GM21737 (cell line): ENCODE measurements around the gene G0S2.

Source experiments
- ATAC-seq: cut with Tn5 transposase; IDR thresholded peaks from one replicate; pipeline ENCODE4 v1.9.1; 2021; ENCODE audit warnings: mild to moderate bottlenecking, moderate library complexity; ENCODE audit not compliant: unreplicated experiment

Gene G0S2

DNA sequence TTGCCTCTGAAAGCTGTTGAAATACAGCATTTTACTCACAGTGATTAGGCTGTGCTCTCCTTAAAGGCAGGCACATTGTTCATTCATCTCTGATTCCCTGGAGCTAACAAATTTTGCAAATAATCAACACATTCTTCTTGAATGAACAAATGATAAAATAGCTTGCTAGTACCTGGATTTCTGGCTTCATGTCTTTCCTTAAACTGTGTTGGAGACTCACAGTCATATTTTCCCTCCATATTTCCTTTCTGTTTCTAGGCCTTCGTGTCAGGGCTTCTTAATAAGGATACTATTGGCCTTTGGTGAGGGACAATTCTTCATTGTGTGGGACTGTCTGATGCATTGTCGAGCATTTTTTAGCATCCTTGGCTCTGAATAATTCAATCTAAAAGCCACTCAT, 39.1 kb downstream of the G0S2 start:
- no peak for ATAC-seq

- no peak for ATAC-seq
Observed at GRCh38 chr1:209715314-209715713, 40.1 kb downstream of the G0S2 start.

GRCh38 chr1:209717818-209718217, 42.6 kb downstream of the G0S2 start:
- no peak for ATAC-seq

GRCh38 chr1:209720326-209720725, 45.1 kb downstream of the G0S2 start:
- ATAC-seq, result no peak

- no peak for ATAC-seq
Observed at GRCh38 chr1:209720826-209721225, 45.6 kb downstream of the G0S2 start.

DNA sequence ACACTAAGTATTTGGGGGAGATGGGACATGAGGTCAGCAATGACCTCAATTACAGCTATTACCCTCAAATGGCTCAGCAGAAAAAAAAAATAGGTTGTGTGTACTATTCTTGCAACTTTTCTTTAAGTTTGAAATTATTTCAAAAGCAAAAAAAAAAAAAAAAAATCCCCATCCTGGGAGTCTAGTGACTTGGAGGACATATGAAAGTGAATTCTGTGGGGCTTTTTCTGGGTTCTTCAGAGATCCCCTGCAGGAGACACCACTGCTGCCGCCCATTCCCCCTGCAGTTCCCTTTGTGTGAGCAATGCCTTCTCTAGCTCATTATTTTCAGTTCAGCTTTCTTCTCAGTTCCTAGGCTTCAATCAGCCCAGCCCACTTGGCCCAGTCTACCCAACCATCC, 46.1 kb downstream of the G0S2 start:
- ATAC-seq, result no peak

DNA sequence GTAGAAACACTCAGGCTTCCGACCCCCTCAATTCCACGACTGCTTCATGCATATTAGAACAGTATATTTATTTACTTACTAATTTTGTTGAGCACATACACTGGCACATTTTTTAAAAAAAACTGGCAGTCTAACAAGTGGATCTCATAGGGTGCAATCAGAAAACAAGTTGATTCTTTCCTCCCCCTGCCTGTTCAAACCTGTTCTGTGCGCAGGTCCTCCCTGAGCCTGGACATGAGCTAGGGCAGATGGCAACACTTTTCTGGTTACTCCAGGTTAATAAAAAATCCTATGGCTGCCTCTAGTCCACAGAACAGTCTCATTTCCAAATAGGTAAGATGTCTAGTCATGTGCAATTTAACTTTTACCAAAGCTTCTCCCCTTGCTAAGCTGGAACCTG, 48.1 kb downstream of the G0S2 start:
- no peak for ATAC-seq

GRCh38 chr1:209723756-209724693, 48.8 kb downstream of the G0S2 start:
- ATAC-seq, result no peak
